Measurements from ENCODE around the gene TBL1Y.

- TF ChIP-seq CTCF (IDR thresholded peaks at IDR 0.05): no peak
- no peak for TF ChIP-seq POLR2A (IDR thresholded peaks at IDR 0.05)
- TF ChIP-seq POLR2AphosphoS5 (IDR thresholded peaks at IDR 0.05): no peak
Observed at GRCh38 chrY:7008578-7009355, 98.3 kb downstream of the TBL1Y start.

All from gastroesophageal sphincter (tissue), 3 donors.